Astrocyte (in vitro differentiated cells and primary cell): Measurements from ENCODE around the gene STPG3.

Source experiments
- EZH2 ChIP-seq: IDR thresholded peaks from 2 replicates; pipeline ENCODE4 v1.6.1; 2012; ENCODE audit warnings: mild to moderate bottlenecking, low read length, inconsistent platforms; ENCODE audit not compliant: insufficient read depth
- TF ChIP-seq, protein P1 (sequence below): IDR thresholded peaks from 2 replicates; pipeline ENCODE4 v1.5.1; 2011; ENCODE audit warnings: low read depth, mild to moderate bottlenecking, inconsistent platforms, low read length, moderate library complexity; ENCODE audit not compliant: insufficient read depth

DNA sequence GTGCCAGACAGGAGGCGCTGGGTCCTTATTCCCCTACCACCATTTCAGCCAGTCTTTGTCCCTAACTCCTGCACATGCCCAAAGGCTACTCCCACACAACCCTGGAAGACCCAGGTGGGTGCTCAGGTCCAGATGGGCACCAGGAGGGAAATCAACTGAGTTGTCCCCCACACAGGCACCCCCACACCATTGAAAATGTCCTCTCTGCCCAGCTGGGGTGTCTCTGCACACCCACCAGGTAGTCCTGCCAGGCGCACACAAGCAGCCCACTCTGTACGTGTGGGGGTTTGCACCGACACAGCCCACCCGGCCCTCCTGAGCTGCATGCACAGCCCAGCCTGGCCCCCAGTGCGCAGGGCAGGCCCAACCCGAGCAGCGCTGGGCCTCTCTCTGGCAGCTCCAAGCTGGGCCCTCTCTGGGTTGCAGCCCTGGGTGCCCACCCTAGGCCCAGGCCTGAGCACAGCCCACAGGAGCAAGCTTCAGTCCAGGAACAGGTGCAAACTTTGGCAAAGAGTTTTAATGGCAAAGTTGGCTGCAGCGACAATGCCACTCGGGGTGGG, 31.2 kb upstream of the STPG3 start:
- TF ChIP-seq, protein P1, sequence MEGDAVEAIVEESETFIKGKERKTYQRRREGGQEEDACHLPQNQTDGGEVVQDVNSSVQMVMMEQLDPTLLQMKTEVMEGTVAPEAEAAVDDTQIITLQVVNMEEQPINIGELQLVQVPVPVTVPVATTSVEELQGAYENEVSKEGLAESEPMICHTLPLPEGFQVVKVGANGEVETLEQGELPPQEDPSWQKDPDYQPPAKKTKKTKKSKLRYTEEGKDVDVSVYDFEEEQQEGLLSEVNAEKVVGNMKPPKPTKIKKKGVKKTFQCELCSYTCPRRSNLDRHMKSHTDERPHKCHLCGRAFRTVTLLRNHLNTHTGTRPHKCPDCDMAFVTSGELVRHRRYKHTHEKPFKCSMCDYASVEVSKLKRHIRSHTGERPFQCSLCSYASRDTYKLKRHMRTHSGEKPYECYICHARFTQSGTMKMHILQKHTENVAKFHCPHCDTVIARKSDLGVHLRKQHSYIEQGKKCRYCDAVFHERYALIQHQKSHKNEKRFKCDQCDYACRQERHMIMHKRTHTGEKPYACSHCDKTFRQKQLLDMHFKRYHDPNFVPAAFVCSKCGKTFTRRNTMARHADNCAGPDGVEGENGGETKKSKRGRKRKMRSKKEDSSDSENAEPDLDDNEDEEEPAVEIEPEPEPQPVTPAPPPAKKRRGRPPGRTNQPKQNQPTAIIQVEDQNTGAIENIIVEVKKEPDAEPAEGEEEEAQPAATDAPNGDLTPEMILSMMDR, result no peak
- no peak for TF ChIP-seq EZH2
